H9 (cell line): ENCODE results near the gene PHAX. TPM values are rescaled to one million over a fixed set of nuclear protein-coding genes. Genes with fewer than 3 reads are reported as not detected.
"Not testable (repeated sequence)": the region's sequence is repeated elsewhere in the genome, so short reads cannot be mapped to it uniquely, and the experiment has no call there.

Experiments
- DNase-seq: peaks from one replicate; pipeline ENCODE4 v3.0.0-alpha.2; 2017
- H2AFZ ChIP-seq: one replicate; pipeline ENCODE4 v1.6.1; 2013; ENCODE audit warnings: mild to moderate bottlenecking, low read length, control low read depth, moderate library complexity
- H2AK5ac ChIP-seq: 2 replicates; pipeline ENCODE4 v1.6.1; 2013; ENCODE audit warnings: low read length, control low read depth, mixed read lengths; ENCODE audit not compliant: insufficient read length
- H2BK120ac ChIP-seq: one replicate; pipeline ENCODE4 v1.6.1; 2013; ENCODE audit warnings: low read depth, mild to moderate bottlenecking, low read length, control low read depth, inconsistent platforms; ENCODE audit not compliant: poor library complexity, severe bottlenecking
- H2BK12ac ChIP-seq: 2 replicates; pipeline ENCODE4 v1.6.1; 2013; ENCODE audit warnings: low read length, control low read depth, mixed read lengths, low read depth; ENCODE audit not compliant: insufficient read length
- H2BK15ac ChIP-seq: 2 replicates; pipeline ENCODE4 v1.6.1; 2013; ENCODE audit warnings: low read depth, low read length, control low read depth
- H2BK20ac ChIP-seq: one replicate; pipeline ENCODE4 v1.6.1; 2013; ENCODE audit warnings: low read depth, mild to moderate bottlenecking, low read length, control low read depth, inconsistent platforms; ENCODE audit not compliant: poor library complexity, severe bottlenecking
- H2BK5ac ChIP-seq: 2 replicates; pipeline ENCODE4 v1.6.1; 2013; ENCODE audit warnings: low read length, control low read depth, mixed read lengths; ENCODE audit not compliant: insufficient read length
- H3K14ac ChIP-seq: 2 replicates; pipeline ENCODE4 v1.6.1; 2013; ENCODE audit warnings: low read length, control low read depth; ENCODE audit not compliant: insufficient read depth
- H3K18ac ChIP-seq: 2 replicates; pipeline ENCODE4 v1.6.1; 2013; ENCODE audit warnings: low read depth, mild to moderate bottlenecking, mixed read lengths, low read length, control low read depth; ENCODE audit not compliant: insufficient read length
- H3K23ac ChIP-seq: 2 replicates; pipeline ENCODE4 v1.6.1; 2013; ENCODE audit warnings: low read length, control low read depth, mixed read lengths, low read depth; ENCODE audit not compliant: insufficient read length
- H3K23me2 ChIP-seq: 2 replicates; pipeline ENCODE4 v1.6.1; 2013; ENCODE audit warnings: low read depth, mild to moderate bottlenecking, mixed read lengths, low read length, control low read depth; ENCODE audit not compliant: insufficient read length, poor library complexity, severe bottlenecking
- H3K27ac ChIP-seq: 2 replicates; pipeline ENCODE4 v1.5.1; 2013; ENCODE audit warnings: low read length, control low read depth, mixed read lengths, low read depth; ENCODE audit not compliant: insufficient read length
- H3K27me3 ChIP-seq: 2 replicates; pipeline ENCODE4 v1.6.1; 2013; ENCODE audit warnings: low read length, control low read depth, inconsistent platforms; ENCODE audit not compliant: insufficient read depth
- H3K4ac ChIP-seq: 2 replicates; pipeline ENCODE4 v1.6.1; 2013; ENCODE audit warnings: low read depth, mild to moderate bottlenecking, control low read depth, inconsistent platforms, low read length, moderate library complexity
- H3K4me1 ChIP-seq: 2 replicates; pipeline ENCODE4 v1.6.1; 2013; ENCODE audit warnings: low read length, control low read depth, inconsistent platforms; ENCODE audit not compliant: insufficient read depth
- H3K4me2 ChIP-seq: 2 replicates; pipeline ENCODE4 v1.6.1; 2013; ENCODE audit warnings: low read length, control low read depth, mixed read lengths; ENCODE audit not compliant: insufficient read length, insufficient read depth
- H3K56ac ChIP-seq: 2 replicates; pipeline ENCODE4 v1.6.1; 2013; ENCODE audit warnings: low read depth, mild to moderate bottlenecking, mixed read lengths, low read length, control low read depth; ENCODE audit not compliant: insufficient read length
- H3K79me1 ChIP-seq: 2 replicates; pipeline ENCODE4 v1.6.1; 2013; ENCODE audit warnings: low read depth, mild to moderate bottlenecking, moderate library complexity, low read length, control low read depth, inconsistent platforms; ENCODE audit not compliant: insufficient read depth, poor library complexity, severe bottlenecking
- H3K79me2 ChIP-seq: 2 replicates; pipeline ENCODE4 v1.6.1; 2013; ENCODE audit warnings: low read length, control low read depth, inconsistent platforms; ENCODE audit not compliant: insufficient read depth
- H3K9ac ChIP-seq: 2 replicates; pipeline ENCODE4 v1.6.1; 2013; ENCODE audit warnings: low read length, control low read depth, mixed read lengths; ENCODE audit not compliant: insufficient read length; ENCODE audit errors: extremely low read depth
- H3K9me3 ChIP-seq: one replicate; pipeline ENCODE4 v1.6.1; 2013; ENCODE audit warnings: low read depth, low read length, inconsistent platforms; ENCODE audit not compliant: control insufficient read depth
- H3T11ph ChIP-seq: one replicate; pipeline ENCODE4 v1.6.1; 2013; ENCODE audit warnings: mild to moderate bottlenecking, low read length, control low read depth, inconsistent platforms
- H4K20me1 ChIP-seq: one replicate; pipeline ENCODE4 v1.6.1; 2013; ENCODE audit not compliant: control insufficient read depth, insufficient read length, insufficient read depth
- H4K5ac ChIP-seq: 2 replicates; pipeline ENCODE4 v1.6.1; 2013; ENCODE audit warnings: low read depth, mild to moderate bottlenecking, mixed read lengths, low read length, control low read depth; ENCODE audit not compliant: insufficient read length
- H4K8ac ChIP-seq: replicated peaks from 2 replicates; pipeline ENCODE4 v1.6.1; 2013; ENCODE audit warnings: low read length, control low read depth, mixed read lengths, low read depth; ENCODE audit not compliant: insufficient read length
- H4K91ac ChIP-seq: 2 replicates; pipeline ENCODE4 v1.6.1; 2013; ENCODE audit warnings: low read depth, mild to moderate bottlenecking, moderate library complexity, mixed read lengths, low read length, control low read depth; ENCODE audit not compliant: insufficient read length
- H3K27ac Mint-ChIP-seq, 3 experiments: 2 replicates in 2 of 3; 3 replicates in 1 of 3; pipeline ENCODE4 v1.8.0; 2020 to 2021; ENCODE audit warnings: mixed read lengths in 3 of 3, mild to moderate bottlenecking in 1 of 3, moderate library complexity in 1 of 3
- H3K27me3 Mint-ChIP-seq: 2 replicates; pipeline ENCODE4 v1.8.0; 2021; ENCODE audit warnings: low read depth, mild to moderate bottlenecking, moderate library complexity, mixed read lengths
- H3K36me3 Mint-ChIP-seq, 3 experiments: 2 replicates in 2 of 3; 3 replicates in 1 of 3; pipeline ENCODE4 v1.8.0; 2020 to 2021; ENCODE audit warnings: low read depth in 3 of 3, mixed read lengths in 3 of 3; ENCODE audit not compliant: insufficient read depth in 1 of 3
- H3K4me1 Mint-ChIP-seq, 2 experiments: 2 replicates each; pipeline ENCODE4 v1.8.0; 2020; ENCODE audit warnings: mixed read lengths in 2 of 2
- H3K4me3 Mint-ChIP-seq, 2 experiments: 2 replicates in 1 of 2; 3 replicates in 1 of 2; pipeline ENCODE4 v1.8.0; 2020 to 2021; ENCODE audit warnings: mild to moderate bottlenecking in 2 of 2, mixed read lengths in 2 of 2, moderate library complexity in 1 of 2
- H3K9me3 Mint-ChIP-seq, 2 experiments: 2 replicates in 1 of 2; 3 replicates in 1 of 2; pipeline ENCODE4 v1.8.0; 2020; ENCODE audit warnings: mild to moderate bottlenecking in 2 of 2, mixed read lengths in 2 of 2, moderate library complexity in 1 of 2
- WGBS: extraction: QIAGEN DNeasy Blood & Tissue Kit; methylation state at CpG from one replicate; pipeline ENCODE4 v1.1.7; 2013; ENCODE audit warnings: missing lambda C conversion rate, low lambda C conversion rate, mixed read lengths; ENCODE audit not compliant: insufficient read length; ENCODE audit errors: extremely low coverage; 5-methylcytosine and 5-hydroxymethylcytosine counted together
- total RNA-seq: library from RNA; stranded (reverse); gene quantifications from 2 replicates; pipeline ENCODE4 v1.2.1, GENCODE V29; 2021
- TF ChIP-seq, protein P1 (sequence below): fragments of 200-600 bp; sonication (generic); conservative IDR thresholded peaks from 3 replicates; pipeline ENCODE4 v1.8.0; 2021; ENCODE audit warnings: antibody characterized with exemption, mild to moderate bottlenecking

The PHAX gene
- total RNA-seq, 1 experiment from 2014 or later: 65.6 TPM

DNA sequence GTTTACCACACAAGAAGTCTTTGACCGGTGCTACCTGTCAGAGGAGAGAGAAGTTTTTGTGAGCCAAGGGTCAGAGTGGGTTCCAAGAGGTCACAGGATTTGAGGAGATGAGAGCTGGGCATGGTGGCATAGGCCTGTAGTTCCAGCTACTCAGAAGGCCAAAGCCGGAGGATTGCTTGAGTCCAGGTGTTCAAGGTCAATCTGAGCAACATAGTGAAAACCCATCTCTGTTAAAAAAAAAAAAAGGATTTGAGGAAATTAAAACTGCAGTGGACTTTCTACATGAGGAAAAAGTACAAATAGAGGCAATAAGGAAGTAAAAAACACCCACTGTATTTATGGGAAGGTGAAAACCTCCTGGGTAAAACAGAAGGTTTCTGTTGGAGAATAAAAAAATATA lies 63.8 kb downstream of the PHAX start:
- Histone ChIP-seq H3K79me1 (no peaks in the 10 kb centered on the region), H2BK15ac (no peak overlapping the region), H3K14ac (no peak overlapping the region), H3K9ac (no peak overlapping the region), H4K91ac (no peak overlapping the region), H3K18ac (no peak overlapping the region), H2AK5ac (no peak overlapping the region), H3K23me2 (no peaks in the 10 kb centered on the region), H4K20me1 (no peaks in the 10 kb centered on the region), H3K27me3 (no peaks in the 10 kb centered on the region), H2AFZ (no peak overlapping the region), H3K56ac (no peak overlapping the region), H3K4me1 (no peaks in the 10 kb centered on the region), H2BK5ac (no peak overlapping the region), H3T11ph (no peak overlapping the region), H4K8ac (no peak overlapping the region), H3K23ac (no peak overlapping the region), H3K79me2 (no peaks in the 10 kb centered on the region), H2BK120ac (no peak overlapping the region), H4K5ac (no peak overlapping the region), H2BK12ac (no peak overlapping the region), H2BK20ac (no peak overlapping the region), H3K27ac (no peak overlapping the region), H3K4me2 (no peak overlapping the region), H3K9me3 (no peaks in the 10 kb centered on the region), H3K4ac (no peak overlapping the region)
- H3K27ac Mint-ChIP-seq: peak overlapping the region in 2 of 3 experiments; percentile 16 to 28; a peak in 2 of 7 replicates
- WGBS: no CpG with 5 or more reads among the region's 2 CpGs
- H3K9me3 Mint-ChIP-seq: peaks cover 0 to 2% of the 10 kb centered on the region in 2 experiments; a peak in 1 of 5 replicates
- H3K4me1 Mint-ChIP-seq: peaks cover 6% of the 10 kb centered on the region in 2 experiments; a peak in 3 of 4 replicates
- DNase-seq: no peak
- no peaks in the 10 kb centered on the region for H3K27me3 Mint-ChIP-seq
- TF ChIP-seq, protein P1, sequence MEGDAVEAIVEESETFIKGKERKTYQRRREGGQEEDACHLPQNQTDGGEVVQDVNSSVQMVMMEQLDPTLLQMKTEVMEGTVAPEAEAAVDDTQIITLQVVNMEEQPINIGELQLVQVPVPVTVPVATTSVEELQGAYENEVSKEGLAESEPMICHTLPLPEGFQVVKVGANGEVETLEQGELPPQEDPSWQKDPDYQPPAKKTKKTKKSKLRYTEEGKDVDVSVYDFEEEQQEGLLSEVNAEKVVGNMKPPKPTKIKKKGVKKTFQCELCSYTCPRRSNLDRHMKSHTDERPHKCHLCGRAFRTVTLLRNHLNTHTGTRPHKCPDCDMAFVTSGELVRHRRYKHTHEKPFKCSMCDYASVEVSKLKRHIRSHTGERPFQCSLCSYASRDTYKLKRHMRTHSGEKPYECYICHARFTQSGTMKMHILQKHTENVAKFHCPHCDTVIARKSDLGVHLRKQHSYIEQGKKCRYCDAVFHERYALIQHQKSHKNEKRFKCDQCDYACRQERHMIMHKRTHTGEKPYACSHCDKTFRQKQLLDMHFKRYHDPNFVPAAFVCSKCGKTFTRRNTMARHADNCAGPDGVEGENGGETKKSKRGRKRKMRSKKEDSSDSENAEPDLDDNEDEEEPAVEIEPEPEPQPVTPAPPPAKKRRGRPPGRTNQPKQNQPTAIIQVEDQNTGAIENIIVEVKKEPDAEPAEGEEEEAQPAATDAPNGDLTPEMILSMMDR: no peak
- H3K4me3 Mint-ChIP-seq: no peak overlapping the region
- no peaks in the 10 kb centered on the region for H3K36me3 Mint-ChIP-seq

DNA sequence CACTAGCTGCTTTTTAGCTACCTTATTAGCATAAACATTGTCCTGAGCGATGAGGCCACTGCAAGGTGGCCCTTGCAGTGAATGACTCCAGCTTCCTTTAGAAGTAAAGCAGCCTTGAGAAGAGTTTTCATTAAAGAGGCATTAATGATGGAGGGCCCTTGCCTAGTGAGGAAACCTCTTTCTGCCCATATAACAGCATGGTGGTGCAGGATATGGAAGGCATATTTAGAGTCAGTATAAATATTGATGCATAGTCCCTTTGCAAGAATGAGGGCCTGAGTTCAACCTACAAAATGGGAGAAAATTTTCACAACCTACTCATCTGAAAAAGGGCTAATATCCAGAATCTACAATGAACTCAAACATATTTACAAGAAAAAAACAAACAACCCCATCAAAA lies 69.4 kb downstream of the PHAX start:
- H3K4me1 Mint-ChIP-seq: peaks cover 19 to 21% of the 10 kb centered on the region in 2 experiments
- not testable (repeated sequence) for H2BK120ac ChIP-seq, H3K4me2 ChIP-seq, H4K8ac ChIP-seq, H3K27ac ChIP-seq, H3K79me2 ChIP-seq, H3K27ac Mint-ChIP-seq, H2BK15ac ChIP-seq, H3K56ac ChIP-seq, H3K4ac ChIP-seq, H3K4me1 ChIP-seq, H4K20me1 ChIP-seq, H2AFZ ChIP-seq, H3K27me3 Mint-ChIP-seq, H2AK5ac ChIP-seq, H3K18ac ChIP-seq, H3K9ac ChIP-seq, H4K91ac ChIP-seq, H2BK12ac ChIP-seq, H3K9me3 Mint-ChIP-seq, H4K5ac ChIP-seq, H2BK20ac ChIP-seq, H3K79me1 ChIP-seq, H3K23me2 ChIP-seq, H3K27me3 ChIP-seq, DNase-seq, H3K14ac ChIP-seq, H3K4me3 Mint-ChIP-seq, H3T11ph ChIP-seq, H2BK5ac ChIP-seq, H3K23ac ChIP-seq, H3K36me3 Mint-ChIP-seq, H3K9me3 ChIP-seq
- no CpG with 5 or more reads among the region's 1 CpG for WGBS
